GM23248 (cell line): Measurements from ENCODE around the gene MAGI1. TPM values are rescaled to one million over a fixed set of nuclear protein-coding genes. Genes with fewer than 3 reads are reported as not detected.

Experiments used
- DNase-seq: peaks from one replicate; pipeline ENCODE4 v3.0.0-alpha.2; 2015
- H2AFZ ChIP-seq: fragments of 200-600 bp; sonication (generic); 2 replicates; pipeline ENCODE4 v1.6.1; 2016; ENCODE audit warnings: antibody characterized with exemption
- H3F3A ChIP-seq: fragments of 200-600 bp; sonication (generic); 2 replicates; pipeline ENCODE4 v1.6.1; 2016; ENCODE audit warnings: mild to moderate bottlenecking, antibody characterized with exemption, mixed run types; ENCODE audit not compliant: insufficient read depth
- H3K27ac ChIP-seq: fragments of 200-600 bp; sonication (generic); 2 replicates; pipeline ENCODE4 v1.5.1; 2016; ENCODE audit warnings: mild to moderate bottlenecking
- H3K27me3 ChIP-seq: fragments of 200-600 bp; sonication (generic); replicated peaks from 2 replicates; pipeline ENCODE4 v1.6.1; 2016; ENCODE audit warnings: mild to moderate bottlenecking; ENCODE audit not compliant: insufficient read depth
- H3K36me3 ChIP-seq: fragments of 200-600 bp; sonication (generic); 2 replicates; pipeline ENCODE4 v1.6.1; 2016; ENCODE audit warnings: low read depth, mild to moderate bottlenecking
- H3K4me1 ChIP-seq: fragments of 200-600 bp; sonication (generic); 2 replicates; pipeline ENCODE4 v1.6.1; 2016; ENCODE audit warnings: mild to moderate bottlenecking; ENCODE audit not compliant: insufficient read depth
- H3K4me2 ChIP-seq: fragments of 200-600 bp; sonication (generic); one replicate; pipeline ENCODE4 v1.6.1; 2016; ENCODE audit warnings: mild to moderate bottlenecking; ENCODE audit not compliant: unreplicated experiment
- H3K4me3 ChIP-seq: fragments of 200-600 bp; sonication (generic); 2 replicates; pipeline ENCODE4 v1.5.1; 2016; ENCODE audit warnings: mild to moderate bottlenecking
- H3K79me2 ChIP-seq: fragments of 200-600 bp; sonication (generic); 2 replicates; pipeline ENCODE4 v1.6.1; 2016; ENCODE audit warnings: mild to moderate bottlenecking; ENCODE audit not compliant: insufficient read depth
- H3K9ac ChIP-seq: fragments of 200-600 bp; sonication (generic); 2 replicates; pipeline ENCODE4 v1.6.1; 2016; ENCODE audit warnings: mild to moderate bottlenecking
- H3K9me2 ChIP-seq: fragments of 200-600 bp; sonication (generic); 2 replicates; pipeline ENCODE4 v1.6.1; 2016; ENCODE audit warnings: mixed run types, mild to moderate bottlenecking, moderate library complexity; ENCODE audit not compliant: insufficient read depth
- H3K9me3 ChIP-seq: fragments of 200-600 bp; sonication (generic); one replicate; pipeline ENCODE4 v1.6.1; 2017; ENCODE audit warnings: low read depth
- H4K20me1 ChIP-seq: fragments of 200-600 bp; sonication (generic); 2 replicates; pipeline ENCODE4 v1.6.0; 2016; ENCODE audit not compliant: insufficient read depth
- EZH2 ChIP-seq: fragments of 200-600 bp; sonication (generic); IDR thresholded peaks from 2 replicates; pipeline ENCODE4 v1.6.1; 2018; ENCODE audit warnings: antibody characterized with exemption, mild to moderate bottlenecking; ENCODE audit not compliant: insufficient read depth, poor library complexity, severe bottlenecking
- EZH2phosphoT487 ChIP-seq: fragments of 200-600 bp; sonication (generic); IDR thresholded peaks from 2 replicates; pipeline ENCODE4 v1.6.1; 2018; ENCODE audit warnings: antibody characterized with exemption, moderate library complexity, mild to moderate bottlenecking, low read depth; ENCODE audit not compliant: insufficient read depth
- WGBS, 2 experiments: methylation state at CpG; one replicate each; pipeline ENCODE4 v1.1.6; 2015 to 2017; ENCODE audit warnings: low lambda C conversion rate in 2 of 2, low coverage in 1 of 2; ENCODE audit errors: missing lambda C conversion rate in 2 of 2; 5-methylcytosine and 5-hydroxymethylcytosine counted together
- in situ Hi-C: fragments of 300-500 bp; cut with MboI; formaldehyde crosslinking; loops from 2 replicates; pipeline ENCODE4 v1.15.0; 2020
- polyA plus RNA-seq: library from polyadenylated mRNA; unstranded; fragments of >200 nt; fragmentation: Nextera tagmentation; extraction: Ambion mirVana; gene quantifications from 2 replicates; pipeline ENCODE4 v1.2.1, GENCODE V29; 2016
- total RNA-seq: library from RNA; depleted of rRNA; stranded (reverse); fragments of >200 nt; shearing (Covaris generic); gene quantifications from 2 replicates; pipeline ENCODE4 v1.2.3, GENCODE V29; 2014

Gene MAGI1
- total and polyA plus RNA-seq, 2 experiments from 2014 or later: 7.3 to 13.8 TPM

DNA sequence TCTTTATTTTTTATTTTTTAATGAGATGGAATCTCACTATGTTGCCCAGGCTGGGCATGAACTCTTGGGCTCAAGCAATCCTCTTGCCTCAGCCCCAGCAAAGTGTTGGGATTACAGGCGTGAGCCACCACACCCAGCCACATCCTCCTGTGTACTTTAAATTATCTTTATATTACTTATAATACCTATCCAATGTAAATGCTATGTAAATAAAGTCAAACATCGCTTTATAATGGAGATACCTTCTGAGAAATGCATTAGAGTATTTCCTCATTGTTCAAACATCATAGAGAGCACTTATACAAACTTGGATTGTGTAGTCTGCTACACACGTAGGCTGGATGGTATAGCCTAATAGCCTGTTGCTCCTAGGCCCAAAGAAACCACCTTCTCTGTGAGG, 41.4 kb upstream of the MAGI1 start:
- Histone ChIP-seq H3K4me2 (no peak overlapping the region), H3K4me3 (no peak overlapping the region), H3K36me3 (no peaks in the 10 kb centered on the region), H3K9ac (no peak overlapping the region), H3K4me1 (peaks cover 24% of the 10 kb centered on the region), H4K20me1 (no peaks in the 10 kb centered on the region), H3K79me2 (no peaks in the 10 kb centered on the region), H2AFZ (no peak overlapping the region), H3K9me2 (no peaks in the 10 kb centered on the region), H3K27ac (no peak overlapping the region), H3K27me3 (no peaks in the 10 kb centered on the region), H3F3A (peaks cover 21% of the 10 kb centered on the region), H3K9me3 (no peaks in the 10 kb centered on the region)
- TF ChIP-seq EZH2phosphoT487: no peak
- TF ChIP-seq EZH2: no peak
- in situ Hi-C loops: no loop called here
- 93% methylated on average over 3 of the region's 3 CpGs for WGBS, 2 experiments
- DNase-seq: no peak

- Histone ChIP-seq H3K9ac (no peak overlapping the region), H3K4me3 (no peak overlapping the region), H3K9me2 (no peaks in the 10 kb centered on the region), H2AFZ (no peak overlapping the region), H3K4me1 (peaks cover 31% of the 10 kb centered on the region), H4K20me1 (no peaks in the 10 kb centered on the region), H3K79me2 (no peaks in the 10 kb centered on the region), H3K27me3 (no peaks in the 10 kb centered on the region), H3K36me3 (no peaks in the 10 kb centered on the region), H3K9me3 (no peaks in the 10 kb centered on the region), H3K4me2 (no peak overlapping the region), H3F3A (peaks cover 29% of the 10 kb centered on the region), H3K27ac (no peak overlapping the region)
- DNase-seq: no peak
- TF ChIP-seq EZH2phosphoT487: no peak
- no peak for TF ChIP-seq EZH2
- in situ Hi-C loops: no loop called here
These were observed 39.3 kb upstream of the MAGI1 start for GRCh38 chr3:66077973-66078372.

DNA sequence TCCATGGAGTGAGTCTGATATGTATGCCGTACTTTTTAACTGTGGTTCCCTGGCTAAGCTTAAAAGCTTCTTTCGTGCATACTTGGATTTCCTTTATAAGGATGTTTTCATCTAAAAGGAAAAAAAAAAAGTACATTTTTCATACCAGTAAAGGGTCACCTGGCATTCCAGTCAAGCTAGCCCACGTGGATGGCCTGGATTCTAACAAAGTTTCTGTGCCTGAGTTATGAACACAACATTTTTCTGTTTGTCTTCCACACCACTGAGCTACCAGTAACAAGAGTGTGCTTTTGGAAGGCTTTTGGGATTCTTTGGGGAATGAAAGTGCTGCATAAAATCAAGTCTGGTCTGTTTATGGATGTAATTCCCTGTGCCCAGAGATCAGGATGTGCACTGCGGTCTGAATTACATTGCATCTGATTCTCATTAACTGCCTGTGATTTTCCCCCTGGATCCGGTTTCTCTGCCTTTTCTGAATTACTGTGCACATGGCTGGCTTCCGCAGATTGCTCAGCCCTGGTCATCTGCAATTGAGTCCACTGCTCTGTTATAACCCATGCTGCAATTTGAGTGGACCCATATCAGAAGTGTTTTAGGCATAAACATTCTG, 38.2 kb upstream of the MAGI1 start:
- no peak for TF ChIP-seq EZH2
- TF ChIP-seq EZH2phosphoT487: no peak
- peak overlapping the region; percentile 36; the same call in 1 of the 2 replicates for H2AFZ ChIP-seq
- no peaks in the 10 kb centered on the region for H3K9me2 ChIP-seq
- no peaks in the 10 kb centered on the region for H3K79me2 ChIP-seq
- no peaks in the 10 kb centered on the region for H3K9me3 ChIP-seq
- peak; percentile 83 for DNase-seq
- H3K4me2 ChIP-seq: peak overlapping the region; percentile 34
- 24 to 28% methylated on average over 6 of the region's 6 CpGs for WGBS, 2 experiments
- H4K20me1 ChIP-seq: no peaks in the 10 kb centered on the region
- H3K36me3 ChIP-seq: no peaks in the 10 kb centered on the region
- 0 out of 2 replicates have a peak overlapping the region, but pooled peaks have one; percentile 16 for H3K4me3 ChIP-seq
- in situ Hi-C loops: no loop called here
- peaks cover 29% of the 10 kb centered on the region for H3F3A ChIP-seq
- peak overlapping the region; percentile 31; the same call in 1 of the 2 replicates for H3K9ac ChIP-seq
- H3K27ac ChIP-seq: peak overlapping the region; percentile 50
- H3K4me1 ChIP-seq: peaks cover 31% of the 10 kb centered on the region
- H3K27me3 ChIP-seq: no peaks in the 10 kb centered on the region

DNA sequence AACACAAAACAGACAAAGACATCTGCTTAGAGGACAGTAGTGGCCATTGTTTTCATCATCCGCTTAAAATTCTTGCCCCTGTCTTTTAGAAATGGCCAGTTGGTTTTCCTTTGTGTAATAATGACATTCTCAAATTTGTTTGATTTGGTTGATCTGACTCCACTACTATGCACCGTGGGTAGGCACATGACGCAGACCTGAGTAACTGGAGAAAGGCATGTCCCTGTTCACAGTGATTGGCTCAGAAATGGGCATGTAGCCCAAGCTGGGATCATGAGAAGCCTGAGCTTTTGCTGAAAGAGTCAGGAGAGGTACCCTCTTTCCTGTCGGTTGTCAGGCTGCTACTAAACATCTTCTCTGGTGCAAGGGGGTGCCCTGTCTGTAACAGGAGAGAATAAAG, 36.6 kb upstream of the MAGI1 start:
- H2AFZ ChIP-seq: no peak overlapping the region
- 17 to 22% methylated on average over 4 of the region's 4 CpGs for WGBS, 2 experiments
- H4K20me1 ChIP-seq: no peaks in the 10 kb centered on the region
- peak overlapping the region; percentile 38 for H3K4me2 ChIP-seq
- no peaks in the 10 kb centered on the region for H3K9me3 ChIP-seq
- no peaks in the 10 kb centered on the region for H3K27me3 ChIP-seq
- peaks cover 31% of the 10 kb centered on the region for H3K4me1 ChIP-seq
- in situ Hi-C loops: no loop called here
- DNase-seq: peak; percentile 95
- no peaks in the 10 kb centered on the region for H3K36me3 ChIP-seq
- no peaks in the 10 kb centered on the region for H3K9me2 ChIP-seq
- peaks cover 29% of the 10 kb centered on the region for H3F3A ChIP-seq
- no peaks in the 10 kb centered on the region for H3K79me2 ChIP-seq
- H3K9ac ChIP-seq: no peak overlapping the region
- TF ChIP-seq EZH2 (no peak), EZH2phosphoT487 (no peak)
- peak overlapping the region; percentile 22 for H3K27ac ChIP-seq
- no peak overlapping the region for H3K4me3 ChIP-seq
